ENCODE results near the gene SPEG. TPM values are rescaled to one million over a fixed set of nuclear protein-coding genes. Genes with fewer than 3 reads are reported as not detected.

The SPEG gene
- total RNA-seq, 2 experiments from 2014 or later = 18.1 to 23.6 TPM

- H3K4me3 Mint-ChIP-seq = no peak overlapping the region
- DNase-seq = no peak
- H3K27me3 Mint-ChIP-seq = peaks cover 18% of the 10 kb centered on the region
- peaks cover 7% of the 10 kb centered on the region for H3K4me1 Mint-ChIP-seq
- POLR2A ChIA-PET = no interaction called here
- H3K36me3 Mint-ChIP-seq = no peaks in the 10 kb centered on the region
- no peaks in the 10 kb centered on the region for H3K9me3 Mint-ChIP-seq
- no peak for ATAC-seq (ENCODE audit: low read depth)
- H3K27ac Mint-ChIP-seq = no peak overlapping the region
These were observed 45.4 kb downstream of the SPEG start for GRCh38 chr2:219480004-219480403.

GRCh38 chr2:219482674-219483405, 48.2 kb downstream of the SPEG start:
- DNase-seq (no peak), ATAC-seq (ENCODE audit: low read depth) (no peak)
- POLR2A ChIA-PET = interaction anchor here (1.5 kb wide), 1 partner anchor 9 kb away, joined by 7 read pairs; no protein-coding TSS in a partner anchor
- Mint-ChIP-seq H3K4me3 (no peak overlapping the region), H3K27me3 (peaks cover 36% of the 10 kb centered on the region), H3K9me3 (no peaks in the 10 kb centered on the region), H3K4me1 (peaks cover 5% of the 10 kb centered on the region), H3K27ac (no peak overlapping the region), H3K36me3 (no peaks in the 10 kb centered on the region)

GRCh38 chr2:219483451-219484342, 49.1 kb downstream of the SPEG start:
- Mint-ChIP-seq H3K9me3 (no peaks in the 10 kb centered on the region), H3K27me3 (peaks cover 36% of the 10 kb centered on the region), H3K4me3 (peak overlapping the region; percentile 13), H3K36me3 (no peaks in the 10 kb centered on the region), H3K27ac (no peak overlapping the region), H3K4me1 (peaks cover 5% of the 10 kb centered on the region)
- POLR2A ChIA-PET = interaction anchor here (1.0 kb wide), 1 partner anchor 96 kb away, joined by 3 read pairs; no protein-coding TSS in a partner anchor
- ATAC-seq (ENCODE audit: low read depth) = no peak
- no peak for DNase-seq

GRCh38 chr2:219484343-219485200, 49.9 kb downstream of the SPEG start:
- ATAC-seq (ENCODE audit: low read depth) (peak; percentile 21), DNase-seq (peak; percentile 40)
- no peak overlapping the region for H3K27ac Mint-ChIP-seq
- peaks cover 5% of the 10 kb centered on the region for H3K4me1 Mint-ChIP-seq
- POLR2A ChIA-PET = interaction anchor here (1.0 kb wide), 1 partner anchor 97 kb away, joined by 3 read pairs; no protein-coding TSS in a partner anchor
- peak overlapping the region; percentile 13 for H3K4me3 Mint-ChIP-seq
- H3K27me3 Mint-ChIP-seq = peaks cover 36% of the 10 kb centered on the region
- no peaks in the 10 kb centered on the region for H3K9me3 Mint-ChIP-seq
- H3K36me3 Mint-ChIP-seq = no peaks in the 10 kb centered on the region

- POLR2A ChIA-PET = no interaction called here
- H3K27ac Mint-ChIP-seq = no peak overlapping the region
- ATAC-seq (ENCODE audit: low read depth) (no peak), DNase-seq (no peak)
- H3K4me1 Mint-ChIP-seq = peaks cover 5% of the 10 kb centered on the region
- no peaks in the 10 kb centered on the region for H3K36me3 Mint-ChIP-seq
- no peak overlapping the region for H3K4me3 Mint-ChIP-seq
- H3K27me3 Mint-ChIP-seq = peaks cover 36% of the 10 kb centered on the region
- H3K9me3 Mint-ChIP-seq = no peaks in the 10 kb centered on the region
These were observed 50.5 kb downstream of the SPEG start for GRCh38 chr2:219485201-219485580.

GRCh38 chr2:219486380-219486959, 51.8 kb downstream of the SPEG start:
- H3K9me3 Mint-ChIP-seq = no peaks in the 10 kb centered on the region
- POLR2A ChIA-PET = no interaction called here
- DNase-seq (no peak), ATAC-seq (ENCODE audit: low read depth) (no peak)
- no peak overlapping the region for H3K27ac Mint-ChIP-seq
- no peak overlapping the region for H3K4me3 Mint-ChIP-seq
- peaks cover 36% of the 10 kb centered on the region for H3K27me3 Mint-ChIP-seq
- H3K4me1 Mint-ChIP-seq = peaks cover 5% of the 10 kb centered on the region
- H3K36me3 Mint-ChIP-seq = no peaks in the 10 kb centered on the region

- Mint-ChIP-seq H3K27ac (no peak overlapping the region), H3K9me3 (no peaks in the 10 kb centered on the region)
These were observed 53.7 kb downstream of the SPEG start for GRCh38 chr2:219488149-219488843.

GRCh38 chr2:219488844-219489194, 54.2 kb downstream of the SPEG start:
- no peak overlapping the region for H3K27ac Mint-ChIP-seq
- no peaks in the 10 kb centered on the region for H3K9me3 Mint-ChIP-seq
- no peak overlapping the region for H3K4me3 Mint-ChIP-seq
- POLR2A ChIA-PET = no interaction called here
- ATAC-seq (ENCODE audit: low read depth) = no peak
- no peak for DNase-seq
- no peaks in the 10 kb centered on the region for H3K36me3 Mint-ChIP-seq
- H3K27me3 Mint-ChIP-seq = peaks cover 33% of the 10 kb centered on the region
- H3K4me1 Mint-ChIP-seq = peaks cover 5% of the 10 kb centered on the region

More at GRCh38 chr2:219488149-219488843, 53.7 kb downstream of the SPEG start:
- peaks cover 5% of the 10 kb centered on the region for H3K4me1 Mint-ChIP-seq
- H3K4me3 Mint-ChIP-seq = no peak overlapping the region
- POLR2A ChIA-PET = no interaction called here
- H3K36me3 Mint-ChIP-seq = no peaks in the 10 kb centered on the region
- ATAC-seq (ENCODE audit: low read depth) (no peak), DNase-seq (no peak)
- peaks cover 32% of the 10 kb centered on the region for H3K27me3 Mint-ChIP-seq

GRCh38 chr2:219489315-219489714, 54.7 kb downstream of the SPEG start:
- POLR2A ChIA-PET = no interaction called here
- H3K27ac Mint-ChIP-seq = no peak overlapping the region

GRCh38 chr2:219490186-219490585, 55.5 kb downstream of the SPEG start:
- H3K36me3 Mint-ChIP-seq = no peaks in the 10 kb centered on the region
- H3K4me1 Mint-ChIP-seq = no peaks in the 10 kb centered on the region
- POLR2A ChIA-PET = no interaction called here
- H3K4me3 Mint-ChIP-seq = no peak overlapping the region
- no peak for ATAC-seq (ENCODE audit: low read depth)
- no peaks in the 10 kb centered on the region for H3K9me3 Mint-ChIP-seq
- peaks cover 38% of the 10 kb centered on the region for H3K27me3 Mint-ChIP-seq
- no peak overlapping the region for H3K27ac Mint-ChIP-seq
- DNase-seq = no peak

More at GRCh38 chr2:219489315-219489714, 54.7 kb downstream of the SPEG start:
- Mint-ChIP-seq H3K27me3 (peaks cover 33% of the 10 kb centered on the region), H3K4me3 (no peak overlapping the region), H3K9me3 (no peaks in the 10 kb centered on the region), H3K36me3 (no peaks in the 10 kb centered on the region), H3K4me1 (peaks cover under 1% of the 10 kb centered on the region)
- DNase-seq (no peak), ATAC-seq (ENCODE audit: low read depth) (no peak)

- no peak overlapping the region for H3K4me3 Mint-ChIP-seq
These were observed 56.0 kb downstream of the SPEG start for GRCh38 chr2:219490600-219491130.

More at GRCh38 chr2:219490600-219491130, 56.0 kb downstream of the SPEG start:
- DNase-seq = no peak
- Mint-ChIP-seq H3K4me1 (no peaks in the 10 kb centered on the region), H3K9me3 (no peaks in the 10 kb centered on the region), H3K27me3 (peaks cover 38% of the 10 kb centered on the region), H3K36me3 (no peaks in the 10 kb centered on the region), H3K27ac (no peak overlapping the region)
- ATAC-seq (ENCODE audit: low read depth) = no peak
- POLR2A ChIA-PET = interaction anchor here (2.4 kb wide), 1 partner anchor 8 kb away, joined by 7 read pairs; no protein-coding TSS in a partner anchor
